NCI-H1694 (cell line): ENCODE measurements around the gene PDXP.
A peak's percentile ranks its signal among the peaks of the same experiment; 100 is the strongest.
"Not testable (repeated sequence)": the region's sequence is repeated elsewhere in the genome, so short reads cannot be mapped to it uniquely, and the experiment has no call there.

Experiments
- DNase-seq: peaks from one replicate; lab custom pipeline; 2025; lab: John Stamatoyannopoulos, UW

Gene PDXP

GRCh38 chr22:37647317-37647716, 11.2 kb upstream of the PDXP start:
- DNase-seq, result no peak

- no peak for DNase-seq
Measured at GRCh38 chr22:37647928-37648327, 10.6 kb upstream of the PDXP start.

GRCh38 chr22:37650463-37651136, 7.9 kb upstream of the PDXP start:
- no peak for DNase-seq

GRCh38 chr22:37654563-37655251, 3.8 kb upstream of the PDXP start:
- DNase-seq, result no peak

- no peak for DNase-seq
Measured at GRCh38 chr22:37655252-37655563, 3.3 kb upstream of the PDXP start.

- DNase-seq, result not testable (repeated sequence)
Measured at GRCh38 chr22:37656583-37656982, 1.9 kb upstream of the PDXP start.

GRCh38 chr22:37657590-37658132, 862 bp upstream of the PDXP start:
- DNase-seq, result no peak

GRCh38 chr22:37659066-37659896, 758 bp downstream of the PDXP start:
- DNase-seq, result no peak

GRCh38 chr22:37659897-37660708, 1.6 kb downstream of the PDXP start:
- DNase-seq, result no peak

GRCh38 chr22:37660709-37661045, 2.2 kb downstream of the PDXP start:
- DNase-seq, result no peak

- DNase-seq, result peak; percentile 25
Measured at GRCh38 chr22:37661160-37661924, 2.8 kb downstream of the PDXP start.

- DNase-seq, result no peak
Measured at GRCh38 chr22:37662039-37662438, 3.5 kb downstream of the PDXP start.

GRCh38 chr22:37663521-37664140, 5.1 kb downstream of the PDXP start:
- no peak for DNase-seq

- DNase-seq, result no peak
Measured at GRCh38 chr22:37664249-37665101, 6.0 kb downstream of the PDXP start.

- no peak for DNase-seq
Measured at GRCh38 chr22:37665487-37665886, 7.0 kb downstream of the PDXP start.

GRCh38 chr22:37669586-37669985, 11.1 kb downstream of the PDXP start:
- no peak for DNase-seq

- DNase-seq, result no peak
Measured at GRCh38 chr22:37672206-37672919, 13.8 kb downstream of the PDXP start.

- no peak for DNase-seq
Measured at GRCh38 chr22:37672920-37673455, 14.5 kb downstream of the PDXP start.

GRCh38 chr22:37674248-37674647, 15.7 kb downstream of the PDXP start:
- no peak for DNase-seq
